NOMO-1 treated with dmso at 0.1 percent for 144 hours (cell line): Measurements from ENCODE around the gene FOXN3.
"Not testable (repeated sequence)": the region's sequence is repeated elsewhere in the genome, so short reads cannot be mapped to it uniquely, and the experiment has no call there.

Source experiments
- DNase-seq: peaks from one replicate; lab custom pipeline; 2025; ENCODE audit not compliant: unreplicated experiment; lab: John Stamatoyannopoulos, UW

The FOXN3 gene

GRCh38 chr14:89307409-89307808 is 109.6 kb downstream of the FOXN3 start:
- no peak for DNase-seq

DNA sequence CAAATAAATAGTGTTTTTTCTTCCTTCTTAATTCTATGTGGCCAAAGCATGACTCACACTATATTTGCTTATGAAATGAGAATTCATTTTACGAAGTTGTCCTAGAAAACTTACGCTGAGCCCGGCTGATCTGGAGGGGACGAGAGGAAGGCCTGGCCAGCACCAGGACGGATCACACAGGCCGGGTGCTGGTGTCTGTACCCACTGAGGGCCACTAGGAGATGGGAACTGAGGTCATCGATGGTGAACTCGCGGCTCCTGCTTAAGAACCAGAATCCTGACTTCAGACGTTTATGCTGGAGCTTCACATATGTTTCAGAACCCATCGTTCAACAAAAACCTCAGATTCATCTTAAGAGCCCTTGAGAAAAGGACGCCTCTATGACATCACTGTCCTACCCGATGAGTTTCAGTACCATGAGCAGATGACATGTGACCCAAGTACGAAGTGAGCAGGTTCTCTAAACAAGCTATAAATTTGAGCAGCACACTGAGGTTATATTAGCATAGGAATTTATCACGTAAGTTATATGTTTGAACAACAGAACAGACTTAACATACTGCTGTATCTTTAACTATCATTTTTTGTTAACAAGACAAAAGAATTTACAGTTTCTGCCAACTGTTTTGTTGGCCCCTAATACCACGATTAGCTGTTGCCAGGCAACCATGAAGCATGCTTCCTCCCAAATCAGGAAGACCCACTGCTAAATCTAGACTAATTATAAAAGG is 111.9 kb downstream of the FOXN3 start:
- no peak for DNase-seq

GRCh38 chr14:89304561-89304960 is 112.5 kb downstream of the FOXN3 start:
- no peak for DNase-seq

DNA sequence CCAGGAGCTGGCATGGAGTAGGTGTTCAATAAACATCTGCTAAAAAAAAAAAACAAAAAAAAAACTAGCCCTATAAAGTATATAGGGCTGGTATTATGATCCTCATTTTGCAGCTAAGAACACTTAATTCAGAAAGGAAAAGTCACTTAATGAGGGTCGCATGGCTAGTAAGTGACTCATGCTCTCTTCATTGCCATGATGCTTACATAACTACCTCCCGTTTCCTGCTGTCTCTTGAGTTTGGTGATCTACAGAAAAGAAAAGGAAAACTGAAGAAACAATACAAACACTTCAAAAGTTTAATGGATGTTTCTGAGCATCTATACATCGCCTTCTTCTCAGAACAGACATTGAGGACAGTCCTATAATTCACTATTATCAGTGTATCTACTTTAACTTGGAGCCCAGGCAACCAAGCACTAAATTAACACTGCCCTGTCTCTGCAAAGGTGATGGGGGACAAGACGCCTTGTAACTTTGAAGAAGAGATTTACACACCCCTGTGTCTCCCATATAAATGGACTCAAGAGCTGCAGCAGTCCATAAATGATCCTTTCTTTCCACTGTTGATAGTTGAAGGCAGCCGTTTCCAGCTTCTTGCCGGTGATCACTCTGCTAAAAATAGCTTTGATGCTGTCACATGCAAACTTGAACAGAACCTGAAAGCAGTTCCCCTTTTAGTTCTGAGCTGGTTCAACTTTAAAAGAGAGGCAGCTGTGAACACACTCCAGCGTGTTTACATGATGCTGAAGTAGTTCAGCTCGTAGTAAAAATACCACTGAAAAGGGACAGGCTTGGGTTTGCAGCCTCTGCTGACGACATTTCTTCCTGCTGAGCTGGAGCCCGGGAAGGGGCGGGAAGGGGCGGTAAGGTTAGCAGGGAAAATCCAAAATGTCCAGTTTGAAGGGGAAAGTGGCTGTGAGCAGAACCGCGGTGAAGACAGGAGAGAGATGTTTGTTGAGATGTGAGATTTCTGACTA is 113.3 kb downstream of the FOXN3 start:
- DNase-seq: peak; percentile 44

GRCh38 chr14:89302396-89302950 is 114.6 kb downstream of the FOXN3 start:
- DNase-seq: no peak

DNA sequence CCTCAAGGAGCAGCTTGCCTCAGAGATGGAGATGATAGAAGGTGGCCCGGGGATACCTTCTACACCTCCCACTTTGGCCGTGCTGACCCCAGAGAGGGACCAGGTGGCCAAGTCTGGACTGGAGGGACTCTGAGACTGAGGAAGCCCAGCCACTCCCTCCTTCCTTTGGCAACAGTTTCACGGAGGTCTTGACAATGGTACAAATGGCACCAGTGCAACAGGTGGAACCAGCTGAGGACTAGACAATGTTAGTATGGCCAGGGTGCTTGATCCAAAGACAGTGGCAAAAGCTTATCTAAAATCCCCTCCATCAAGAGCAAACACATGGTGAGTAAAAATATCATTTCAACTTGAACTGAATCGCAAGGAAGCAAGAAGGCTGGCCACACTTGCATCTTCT is 117.4 kb downstream of the FOXN3 start:
- DNase-seq: no peak

- no peak for DNase-seq
Measured at GRCh38 chr14:89298056-89298834, 118.8 kb downstream of the FOXN3 start.

GRCh38 chr14:89296281-89296745 is 120.7 kb downstream of the FOXN3 start:
- DNase-seq: no peak

DNA sequence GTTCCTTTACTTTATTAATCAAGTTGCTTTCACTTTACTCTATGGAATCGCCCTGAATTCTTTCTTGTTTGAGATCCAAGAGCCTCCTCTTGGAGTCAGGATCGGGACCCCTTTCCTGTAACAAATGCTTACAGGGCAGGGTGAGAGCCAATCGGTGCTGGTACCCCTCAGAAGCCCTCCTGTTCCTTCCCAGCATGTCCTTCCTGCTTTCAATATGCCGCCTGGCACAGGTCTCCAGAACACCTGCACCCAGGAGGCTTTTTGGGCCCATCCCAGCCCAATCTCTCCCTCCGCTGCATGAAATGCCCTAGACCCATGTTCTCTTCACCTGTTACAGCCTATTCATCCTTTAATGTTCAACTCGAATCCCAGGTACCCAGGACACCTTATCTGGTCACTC is 122.2 kb downstream of the FOXN3 start:
- DNase-seq: no peak

GRCh38 chr14:89294469-89294868 is 122.6 kb downstream of the FOXN3 start:
- DNase-seq: not testable (repeated sequence)

DNA sequence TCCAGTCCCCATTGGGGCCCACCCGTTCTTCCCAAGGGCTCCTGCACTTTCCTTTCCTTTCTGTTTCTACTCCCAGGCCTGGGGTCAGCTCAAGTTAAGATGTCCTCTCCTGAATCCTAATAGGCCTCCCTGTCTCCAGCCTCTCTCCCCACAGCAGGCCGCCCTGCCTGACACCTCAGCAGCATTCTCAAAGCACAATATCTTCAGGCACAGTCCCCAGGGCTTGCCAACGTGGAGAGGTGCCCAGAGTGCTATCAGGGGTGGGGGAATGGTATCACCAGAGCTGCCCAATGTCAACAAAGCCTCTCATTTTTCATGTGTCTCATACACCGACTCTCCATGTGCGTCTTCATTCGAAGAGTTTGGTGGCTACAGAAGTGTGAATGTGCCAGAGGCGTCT is 123.0 kb downstream of the FOXN3 start:
- no peak for DNase-seq

GRCh38 chr14:89293314-89293916 is 123.6 kb downstream of the FOXN3 start:
- no peak for DNase-seq

DNA sequence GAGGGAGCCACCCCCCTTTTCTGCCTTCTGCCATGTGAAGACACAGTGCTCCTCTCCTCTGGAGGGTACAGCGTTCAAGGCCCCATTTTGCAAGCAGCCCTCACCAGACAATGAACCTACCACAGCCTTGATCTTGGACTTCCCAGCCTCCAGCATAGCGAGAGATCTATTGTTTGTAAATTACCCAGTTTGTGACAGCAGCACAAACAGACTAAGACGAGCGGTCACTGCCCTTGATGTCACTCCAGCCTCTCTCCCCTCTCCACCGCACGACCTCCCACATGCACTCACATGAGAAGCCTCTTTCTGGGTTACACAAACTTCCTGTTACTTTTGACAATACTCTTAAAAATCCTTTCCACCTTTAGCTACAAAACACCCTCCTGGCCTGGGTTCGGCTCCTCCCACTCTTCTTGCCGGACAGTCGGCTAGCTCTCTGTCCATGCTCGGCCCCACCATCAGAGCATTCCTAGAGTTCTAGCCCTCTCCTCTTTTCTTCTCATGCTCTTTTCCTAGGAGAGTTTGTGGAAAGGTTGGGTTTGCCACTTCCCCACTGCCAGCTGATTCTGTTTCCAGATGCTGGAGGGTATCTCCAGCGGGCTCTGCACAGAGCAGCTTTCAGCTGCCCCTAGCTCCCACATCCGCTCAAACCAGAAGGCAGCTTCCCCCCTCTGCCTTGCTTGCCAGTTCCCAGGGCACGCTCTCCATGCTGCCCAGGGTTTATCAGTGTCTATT is 124.3 kb downstream of the FOXN3 start:
- DNase-seq: no peak

DNA sequence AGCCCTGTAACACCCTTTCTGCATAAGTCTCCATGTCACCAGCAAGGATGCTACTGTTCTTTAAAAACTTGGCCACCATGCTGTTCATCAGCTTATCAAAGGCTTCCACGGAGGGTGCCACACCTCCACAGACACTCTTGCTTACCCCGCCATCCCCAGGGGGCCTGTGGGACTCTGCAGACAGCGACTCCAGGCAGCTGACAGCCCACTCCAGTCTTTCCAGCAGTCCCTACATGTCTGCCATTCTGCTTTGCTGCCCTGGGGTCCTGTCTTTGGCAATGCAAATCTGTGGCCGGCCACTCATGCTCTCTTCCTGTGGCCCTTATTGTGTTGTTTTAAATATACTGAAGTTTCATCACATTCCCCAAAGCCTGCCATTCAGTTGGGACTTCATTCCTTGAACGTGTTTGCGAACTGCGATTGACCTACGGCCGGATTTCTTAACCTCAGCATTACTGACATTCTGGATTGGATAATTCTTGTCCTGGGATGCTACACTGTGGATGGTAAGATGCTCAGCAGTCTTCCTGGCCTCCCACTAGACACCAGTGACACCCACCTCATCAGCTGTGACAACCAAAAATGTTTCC is 125.6 kb downstream of the FOXN3 start:
- no peak for DNase-seq

- DNase-seq: no peak
Measured at GRCh38 chr14:89290813-89291212, 126.2 kb downstream of the FOXN3 start.

- DNase-seq: no peak
Measured at GRCh38 chr14:89289477-89289876, 127.6 kb downstream of the FOXN3 start.

DNA sequence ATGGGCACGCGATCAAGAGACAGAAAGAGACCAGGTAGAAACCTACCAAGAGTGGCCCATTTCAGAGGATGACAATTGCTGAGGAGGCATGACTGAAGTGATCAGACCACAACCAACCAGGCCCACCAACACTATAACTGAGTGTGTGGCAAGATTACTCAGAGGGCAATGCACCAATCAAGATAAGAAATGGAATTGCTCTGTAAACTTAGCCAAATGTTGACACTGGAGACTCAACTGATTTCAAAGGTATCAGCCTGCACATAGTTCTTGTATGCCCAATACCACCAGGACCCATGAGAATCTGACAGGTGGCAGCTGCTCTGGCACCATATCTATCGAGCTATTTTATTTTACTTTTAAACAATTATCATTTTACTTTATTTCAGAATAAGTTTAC is 128.9 kb downstream of the FOXN3 start:
- DNase-seq: no peak

GRCh38 chr14:89284333-89285058 is 132.5 kb downstream of the FOXN3 start:
- no peak for DNase-seq
